Sigmoid colon (tissue), 7 donors: Measurements from ENCODE around the gene HACD4. TPM values are rescaled to one million over a fixed set of nuclear protein-coding genes. Genes with fewer than 3 reads are reported as not detected.
A peak's percentile ranks its signal among the peaks of the same experiment; 100 is the strongest.

Experiments used
- DNase-seq: peaks from one replicate; pipeline ENCODE4 v3.0.0-alpha.2; 2019
- H3K27ac ChIP-seq, 4 donors: fragments of 200-600 bp; sonication (generic); one replicate each; pipeline ENCODE4 v1.5.1; 2016 to 2019; ENCODE audit warnings: mild to moderate bottlenecking in 1 of 4
- H3K27me3 ChIP-seq, 3 donors: fragments of 200-600 bp; sonication (generic); one replicate each; pipeline ENCODE4 v1.5.1; 2019; ENCODE audit warnings: mild to moderate bottlenecking in 1 of 3
- H3K36me3 ChIP-seq, 4 donors: fragments of 200-600 bp; sonication (generic); one replicate each; pipeline ENCODE4 v1.5.1; 2016 to 2019
- H3K4me1 ChIP-seq, 4 donors: fragments of 200-600 bp; sonication (generic); one replicate each; pipeline ENCODE4 v1.5.1; 2017 to 2019
- H3K4me3 ChIP-seq, 4 donors: fragments of 200-600 bp; sonication (generic); one replicate each; pipeline ENCODE4 v1.5.1; 2017 to 2019; ENCODE audit warnings: mild to moderate bottlenecking in 2 of 4, moderate library complexity in 1 of 4
- H3K9me3 ChIP-seq, 4 donors: fragments of 200-600 bp in 3 of 4; sonication (generic) in 3 of 4; one replicate each; pipeline versions ENCODE4 v1.5.1 to v1.6.1; 2013 to 2019
- CTCF ChIP-seq, 4 experiments: fragments of 450-650 bp in 3 of 4; fragments of 200-600 bp in 1 of 4; IDR thresholded peaks; one replicate each; pipeline ENCODE4 v1.5.1; 2016 to 2019; ENCODE audit warnings: antibody characterized with exemption in 4 of 4, mild to moderate bottlenecking in 3 of 4, moderate library complexity in 2 of 4
- EP300 ChIP-seq, 4 donors: sonication (generic); formaldehyde crosslinking; IDR thresholded peaks; one replicate each; pipeline ENCODE4 v1.6.1; 2017; ENCODE audit warnings: antibody characterized with exemption in 4 of 4
- POLR2A ChIP-seq, 2 donors: fragments of 450-650 bp; IDR thresholded peaks; one replicate each; pipeline ENCODE4 v1.6.1; 2016; ENCODE audit warnings: antibody characterized with exemption in 2 of 2, mild to moderate bottlenecking in 2 of 2, moderate library complexity in 2 of 2
- POLR2AphosphoS5 ChIP-seq, 4 donors: sonication (generic); formaldehyde crosslinking; IDR thresholded peaks; one replicate each; pipeline ENCODE4 v1.6.1; 2017; ENCODE audit warnings: antibody characterized with exemption in 4 of 4
- WGBS, 2 donors: extraction: QIAGEN DNeasy Blood & Tissue Kit; methylation state at CpG; one replicate each; pipeline ENCODE4 v1.1.7; 2013; 5-methylcytosine and 5-hydroxymethylcytosine counted together
- intact Hi-C: fragments of 100-400 bp; cut with DNase I; formaldehyde crosslinking; loops from one replicate; pipeline ENCODE4 v1.15.1; 2023
- polyA plus RNA-seq, 3 donors: library from polyadenylated mRNA; stranded (reverse); fragments of 200-250 nt; gene quantifications; one replicate each; pipeline ENCODE4 v1.2.3, GENCODE V29; 2013
- total RNA-seq, 4 donors: library from RNA; depleted of rRNA; stranded (reverse); fragments of >200 nt; gene quantifications; one replicate each; pipeline ENCODE4 v1.1.0, GENCODE V29; 2016
- donor health status: healthy with polysubstance abuse.
- donor health status: Bipolar disorder and iron deficiency.
- donor health status: healthy.

HACD4 gene
- total and polyA plus RNA-seq, 7 donors = 1.4 to 14.7 (median 8.8) TPM

GRCh38 chr9:20972684-20973083 is 58.8 kb downstream of the HACD4 start:
- Histone ChIP-seq H3K27me3 (no peaks in the 10 kb centered on the region), H3K36me3 (peaks cover 0 to 6% (median 0%) of the 10 kb centered on the region in 4 donors), H3K27ac (no peak overlapping the region), H3K9me3 (no peaks in the 10 kb centered on the region), H3K4me3 (no peak overlapping the region), H3K4me1 (no peaks in the 10 kb centered on the region)
- DNase-seq = no peak
- intact Hi-C loops = no loop called here
- TF ChIP-seq EP300 (IDR thresholded peaks at IDR 0.05) (no peak), POLR2AphosphoS5 (IDR thresholded peaks at IDR 0.05) (no peak), CTCF (IDR thresholded peaks at IDR 0.05) (no peak), POLR2A (IDR thresholded peaks at IDR 0.05) (no peak)
- 97 to 100% methylated on average over 1 of the region's 1 CpG for WGBS, 2 donors

GRCh38 chr9:20962536-20963225 is 68.8 kb downstream of the HACD4 start:
- no peak for DNase-seq
- Histone ChIP-seq H3K27me3 (no peaks in the 10 kb centered on the region), H3K27ac (peak overlapping the region; percentile 2 to 18 (median 10)), H3K9me3 (no peaks in the 10 kb centered on the region), H3K36me3 (no peaks in the 10 kb centered on the region), H3K4me1 (peaks cover 0 to 12% (median 6%) of the 10 kb centered on the region in 4 donors), H3K4me3 (no peak overlapping the region)
- no peak for TF ChIP-seq EP300 (IDR thresholded peaks at IDR 0.05)
- no peak for TF ChIP-seq CTCF (IDR thresholded peaks at IDR 0.05)
- TF ChIP-seq POLR2A (IDR thresholded peaks at IDR 0.05) = no peak
- no peak for TF ChIP-seq POLR2AphosphoS5 (IDR thresholded peaks at IDR 0.05)
- intact Hi-C loops = no loop called here
- WGBS, 2 donors = 81 to 92% methylated on average over 4 of the region's 4 CpGs

- intact Hi-C loops = no loop called here
- H3K9me3 ChIP-seq = no peaks in the 10 kb centered on the region
- H3K27me3 ChIP-seq = no peaks in the 10 kb centered on the region
- DNase-seq = no peak
- TF ChIP-seq POLR2AphosphoS5 (IDR thresholded peaks at IDR 0.05) = no peak
- no peak for TF ChIP-seq CTCF (IDR thresholded peaks at IDR 0.05)
- TF ChIP-seq POLR2A (IDR thresholded peaks at IDR 0.05) = no peak
- TF ChIP-seq EP300 (IDR thresholded peaks at IDR 0.05) = no peak
- peaks cover 0 to 31% (median 26%) of the 10 kb centered on the region in 4 donors for H3K4me1 ChIP-seq
- 95 to 96% methylated on average over 2 of the region's 2 CpGs for WGBS, 2 donors
- no peak overlapping the region for H3K27ac ChIP-seq
- no peak overlapping the region for H3K4me3 ChIP-seq
- peaks cover 0 to 8% (median 4%) of the 10 kb centered on the region in 4 donors for H3K36me3 ChIP-seq
These were observed 80.7 kb downstream of the HACD4 start for GRCh38 chr9:20950707-20951106.

Other genes starting within 250 kb of the HACD4 start
- not detected for gene IFNB1, start 46.3 kb upstream of the HACD4 start, total RNA-seq
- gene IFNB1, start 46.3 kb upstream of the HACD4 start, polyA plus RNA-seq = under 1 TPM in 1 of 3 donors, not detected in 2; 0.20 TPM
- gene IFNW1, start 110.2 kb upstream of the HACD4 start, total RNA-seq = not detected
- not detected for gene IFNW1, start 110.2 kb upstream of the HACD4 start, polyA plus RNA-seq
- not detected for gene IFNA21, start 135.0 kb upstream of the HACD4 start, total RNA-seq
- not detected for gene IFNA21, start 135.0 kb upstream of the HACD4 start, polyA plus RNA-seq
- gene IFNA4, start 155.9 kb upstream of the HACD4 start, total RNA-seq = not detected
- not detected for gene IFNA4, start 155.9 kb upstream of the HACD4 start, polyA plus RNA-seq
- gene IFNA7, start 170.6 kb upstream of the HACD4 start, total RNA-seq = not detected
- gene IFNA7, start 170.6 kb upstream of the HACD4 start, polyA plus RNA-seq = not detected
- not detected for gene IFNA10, start 175.5 kb upstream of the HACD4 start, total RNA-seq
- gene IFNA10, start 175.5 kb upstream of the HACD4 start, polyA plus RNA-seq = not detected
- gene IFNA16, start 185.7 kb upstream of the HACD4 start, total RNA-seq = not detected
- not detected for gene IFNA16, start 185.7 kb upstream of the HACD4 start, polyA plus RNA-seq
- not detected for gene IFNA17, start 196.6 kb upstream of the HACD4 start, total RNA-seq
- gene IFNA17, start 196.6 kb upstream of the HACD4 start, polyA plus RNA-seq = not detected
- not detected for gene IFNA14, start 208.4 kb upstream of the HACD4 start, total RNA-seq
- not detected for gene IFNA14, start 208.4 kb upstream of the HACD4 start, polyA plus RNA-seq